Measurements from ENCODE around the gene HNRNPDL.
"Not testable (repeated sequence)": the region's sequence is repeated elsewhere in the genome, so short reads cannot be mapped to it uniquely, and the experiment has no call there.

HNRNPDL gene

GRCh38 chr4:82402196-82402775, 28.0 kb downstream of the HNRNPDL start:
- intact Hi-C loops (cut with DNase I) = no loop called here
- DNase-seq = no peak

DNA sequence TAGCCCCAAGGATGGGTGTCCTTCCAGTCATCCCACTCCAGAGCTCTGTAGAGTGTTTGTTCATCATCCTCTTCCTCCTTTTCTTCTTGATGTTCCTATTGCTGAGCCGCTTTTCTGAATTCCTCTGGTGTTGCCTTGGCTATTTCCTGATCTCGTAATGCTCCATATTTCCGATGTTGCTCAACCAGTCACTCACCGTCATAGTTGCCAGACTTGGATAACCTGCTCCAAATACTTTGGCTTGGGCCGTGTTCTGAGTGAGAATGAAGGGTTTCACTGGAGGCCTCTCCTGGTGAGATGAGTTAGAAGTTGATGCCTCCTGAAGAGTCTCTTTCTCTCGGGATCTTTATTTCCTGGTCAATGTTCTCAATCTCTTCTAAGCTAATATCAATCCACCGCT, 28.7 kb downstream of the HNRNPDL start:
- DNase-seq = no peak
- intact Hi-C loops (cut with DNase I) = no loop called here

DNA sequence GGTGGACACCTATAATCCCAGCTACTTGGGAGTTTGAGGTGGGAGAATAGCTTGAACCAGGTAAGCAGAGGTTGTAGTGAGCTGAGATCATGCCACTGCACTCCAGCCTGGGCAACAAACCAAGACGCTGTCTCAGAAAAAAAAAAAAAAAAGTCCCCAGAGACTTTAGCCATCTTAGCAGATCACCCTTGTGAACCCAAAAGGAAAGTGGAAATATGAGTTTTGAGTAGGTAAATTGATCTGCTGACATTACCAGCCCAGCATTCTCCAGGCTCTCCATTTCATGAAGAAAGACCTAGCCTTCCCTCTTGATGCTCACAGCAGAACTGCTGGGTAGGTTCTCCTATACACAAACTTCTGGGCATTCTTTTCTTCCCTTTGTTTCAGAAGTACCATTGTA, 32.0 kb downstream of the HNRNPDL start:
- intact Hi-C loops (cut with DNase I) = no loop called here
- DNase-seq = no peak

DNA sequence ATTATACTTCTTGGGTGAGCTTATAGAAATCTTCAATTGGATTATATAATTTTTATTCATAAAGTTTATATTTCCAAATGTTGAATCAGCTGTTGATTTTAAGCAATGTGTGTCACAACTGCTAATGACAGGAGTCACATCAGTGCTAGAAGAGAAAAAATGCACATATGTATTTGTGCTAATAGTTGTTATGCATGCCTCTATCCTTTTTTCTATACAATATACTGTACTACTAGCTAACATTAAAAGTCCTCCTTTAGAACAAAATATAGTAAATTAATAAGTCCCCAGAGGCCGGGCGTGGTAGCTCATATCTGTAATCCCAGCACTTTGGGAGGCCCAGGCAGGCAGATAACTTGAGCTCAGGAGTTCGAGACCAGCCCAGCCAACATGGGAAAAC, 32.7 kb downstream of the HNRNPDL start:
- no peak for DNase-seq
- intact Hi-C loops (cut with DNase I) = no loop called here

- intact Hi-C loops (cut with DNase I) = no loop called here
- DNase-seq = no peak
These were observed 35.4 kb downstream of the HNRNPDL start for GRCh38 chr4:82394896-82395295.

GRCh38 chr4:82390061-82390460, 40.2 kb downstream of the HNRNPDL start:
- intact Hi-C loops (cut with DNase I); DNase-seq: not testable (repeated sequence)

DNA sequence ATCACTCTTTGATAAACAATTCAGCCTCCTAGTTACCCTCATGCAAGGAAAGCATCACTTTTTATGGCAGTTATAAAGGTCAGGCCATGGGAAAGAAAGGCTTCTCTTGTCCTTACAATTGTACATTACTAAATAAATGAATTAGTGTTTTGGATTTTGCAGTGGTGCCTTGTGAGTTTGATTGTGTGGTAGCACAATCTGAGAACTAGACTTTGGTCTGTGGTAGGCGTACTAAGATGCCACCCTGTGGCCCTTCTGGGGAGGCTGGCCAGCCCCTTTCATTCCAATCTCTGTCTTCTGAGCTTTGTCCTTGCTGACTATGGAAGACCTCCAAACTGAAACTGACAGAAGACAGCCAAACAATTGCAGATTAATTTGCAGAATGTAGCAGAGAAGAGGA, 41.9 kb downstream of the HNRNPDL start:
- DNase-seq = peak in 5 of 42 donors; percentile 24 to 61 (median 35)
- intact Hi-C loops (cut with DNase I) = no loop called here

GRCh38 chr4:82386312-82386711, 44.0 kb downstream of the HNRNPDL start:
- DNase-seq; intact Hi-C loops (cut with DNase I): not testable (repeated sequence)

GRCh38 chr4:82382751-82383150, 47.5 kb downstream of the HNRNPDL start:
- intact Hi-C loops (cut with DNase I) = no loop called here
- DNase-seq = no peak

- intact Hi-C loops (cut with DNase I) = no loop called here
- DNase-seq = no peak
These were observed 48.5 kb downstream of the HNRNPDL start for GRCh38 chr4:82381661-82382296.

DNA sequence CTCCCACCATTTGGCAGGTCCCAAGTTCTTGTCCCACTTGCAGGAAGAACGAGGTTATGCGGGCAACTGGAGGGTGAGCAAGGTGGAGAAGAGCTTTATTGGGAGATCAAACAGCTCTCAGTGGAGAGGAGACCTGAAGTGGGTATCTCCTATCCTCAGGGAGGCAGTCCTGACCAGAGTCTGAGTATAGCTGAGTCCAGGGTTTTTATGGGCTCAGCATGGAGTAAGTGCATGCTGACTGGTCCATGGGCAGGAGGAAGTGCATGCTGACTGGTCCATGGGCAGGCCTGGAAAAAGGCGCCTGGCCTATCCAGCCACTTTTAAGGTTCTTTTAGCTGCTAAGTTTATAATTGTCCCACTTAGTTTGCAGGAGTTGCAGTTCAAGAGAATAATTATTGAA, 49.0 kb downstream of the HNRNPDL start:
- intact Hi-C loops (cut with DNase I) = no loop called here
- DNase-seq = no peak

- peak in 1 of 42 donors; percentile 22 for DNase-seq
- intact Hi-C loops (cut with DNase I) = no loop called here
These were observed 49.4 kb downstream of the HNRNPDL start for GRCh38 chr4:82380831-82381230.

- intact Hi-C loops (cut with DNase I) = no loop called here
- DNase-seq = peak in 25 of 42 donors; percentile 14 to 70 (median 40)
These were observed 49.9 kb downstream of the HNRNPDL start for GRCh38 chr4:82380344-82380743.

- intact Hi-C loops (cut with DNase I) = loop anchor here (10.0 kb wide), 1 partner anchor 659 kb away; the partner anchor contains the start of gene COPS4
- DNase-seq = no peak
These were observed 54.2 kb downstream of the HNRNPDL start for GRCh38 chr4:82376109-82376508.

DNA sequence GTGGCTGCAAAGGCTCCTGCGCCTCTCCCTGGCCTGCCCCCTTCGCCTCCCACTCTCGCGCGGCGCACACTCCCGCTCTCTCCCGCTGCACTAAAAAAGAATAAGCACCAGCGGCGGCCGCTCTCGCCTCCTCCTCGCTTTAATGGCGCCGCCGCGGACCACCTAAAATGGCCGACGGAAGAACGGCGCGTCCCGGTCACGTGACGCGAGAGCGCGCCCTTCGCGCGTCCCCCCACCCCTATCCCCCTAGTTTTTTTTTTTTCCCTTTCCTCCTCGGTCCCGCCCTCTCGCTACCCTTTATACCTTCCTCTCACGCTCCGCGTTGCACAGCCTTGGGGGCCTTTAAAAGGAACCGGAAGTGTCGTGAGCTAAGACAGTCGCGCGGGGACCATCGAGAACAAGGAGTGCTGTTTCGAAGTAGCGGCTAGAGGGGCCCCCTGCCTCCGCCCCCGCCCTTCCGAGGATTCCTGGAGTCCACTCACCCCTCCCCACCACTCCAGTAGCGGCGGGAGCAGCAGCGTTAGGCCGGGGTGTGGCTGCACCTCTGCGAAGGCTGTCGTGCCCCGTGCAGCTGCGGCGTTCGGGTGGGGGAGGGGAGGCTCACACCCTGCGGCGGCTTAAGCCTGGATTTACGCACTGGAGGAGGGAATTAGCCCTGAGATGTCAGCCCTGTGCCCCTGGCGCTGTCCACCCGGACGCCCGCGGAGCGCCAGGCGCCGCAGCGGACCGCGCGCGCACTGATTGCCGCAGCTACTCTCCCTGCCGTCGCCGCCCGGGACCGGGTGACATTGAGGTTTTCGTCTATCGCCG, 56.2 kb downstream of the HNRNPDL start, which contains the start of gene HNRNPD:
HNRNPD (minus strand) TSS at position 176 of the 810 bp plus-strand sequence. CDS start 313 bp downstream, outside the sequence.
- peak; percentile 90 to 99 (median 96) for DNase-seq
- intact Hi-C loops (cut with DNase I) = loop anchor here (1.0 to 10.0 kb wide), 3 partner anchors 55 to 661 kb away; partner anchors contain the start of gene COPS4

- DNase-seq = no peak
- intact Hi-C loops (cut with DNase I) = loop anchor here (5.0 to 10.0 kb wide), 2 partner anchors 86 to 661 kb away; partner anchors contain the start of gene COPS4
These were observed 56.8 kb downstream of the HNRNPDL start for GRCh38 chr4:82373486-82373815.

All from head of caudate nucleus (tissue), 42 donors.